HG02943 (cell line): ENCODE results near the gene NR2F2.

Experiments
- ATAC-seq: cut with Tn5 transposase; IDR thresholded peaks from one replicate; pipeline ENCODE4 v1.9.1; 2021; ENCODE audit warnings: mild to moderate bottlenecking, low read depth, moderate library complexity; ENCODE audit not compliant: unreplicated experiment

Gene NR2F2

GRCh38 chr15:96316953-96317629, 13.4 kb upstream of the NR2F2 start:
- ATAC-seq: no peak

GRCh38 chr15:96320107-96320506, 10.4 kb upstream of the NR2F2 start:
- no peak for ATAC-seq

- ATAC-seq: no peak
Observed at GRCh38 chr15:96320703-96321638, 9.5 kb upstream of the NR2F2 start.

GRCh38 chr15:96321639-96322535, 8.6 kb upstream of the NR2F2 start:
- ATAC-seq: no peak

GRCh38 chr15:96322536-96323318, 7.8 kb upstream of the NR2F2 start:
- ATAC-seq: no peak

GRCh38 chr15:96323319-96324145, 7.0 kb upstream of the NR2F2 start:
- ATAC-seq: no peak

- ATAC-seq: no peak
Observed at GRCh38 chr15:96324192-96324895, 6.2 kb upstream of the NR2F2 start.

GRCh38 chr15:96324940-96325540, 5.5 kb upstream of the NR2F2 start:
- no peak for ATAC-seq

- ATAC-seq: no peak
Observed at GRCh38 chr15:96325541-96326327, 4.8 kb upstream of the NR2F2 start.

- ATAC-seq: no peak
Observed at GRCh38 chr15:96326328-96327154, 4.0 kb upstream of the NR2F2 start.

- no peak for ATAC-seq
Observed at GRCh38 chr15:96327155-96327741, 3.3 kb upstream of the NR2F2 start.

- ATAC-seq: no peak
Observed at GRCh38 chr15:96328181-96328876, 2.2 kb upstream of the NR2F2 start.

- ATAC-seq: no peak
Observed at GRCh38 chr15:96328877-96329195, 1.7 kb upstream of the NR2F2 start.

GRCh38 chr15:96329403-96329981, 1.0 kb upstream of the NR2F2 start:
- ATAC-seq: no peak

- ATAC-seq: no peak
Observed at GRCh38 chr15:96330064-96330449, 443 bp upstream of the NR2F2 start.
